ENCODE results near the gene SYT1. TPM values are rescaled to one million over a fixed set of nuclear protein-coding genes. Genes with fewer than 3 reads are reported as not detected.

The SYT1 gene
- polyA plus RNA-seq, 3 donors = 0.72 TPM; not detected in 2

DNA sequence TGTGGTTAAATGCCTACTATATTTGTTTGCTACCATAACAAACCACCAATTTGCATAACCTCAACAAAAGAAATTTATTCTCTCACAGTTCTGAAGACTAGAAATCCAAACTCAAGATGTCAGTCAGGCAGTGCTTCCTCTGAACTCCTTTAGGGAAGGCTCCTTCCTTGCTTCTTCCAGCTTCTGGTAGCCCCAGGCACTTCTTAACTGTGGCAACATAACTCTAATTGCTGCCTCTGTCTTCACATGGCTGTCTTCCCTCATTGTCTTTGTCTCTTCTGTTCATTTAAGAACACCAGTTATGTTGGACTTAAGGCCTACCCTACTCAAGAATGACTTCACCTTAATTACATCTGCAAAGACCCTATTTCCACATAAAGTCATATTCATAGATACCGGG is 206.9 kb downstream of the SYT1 start:
- no CpG with 5 or more reads among the region's 1 CpG for WGBS (ENCODE audit: insufficient coverage)
- Mint-ChIP-seq H3K4me1 (no peaks in the 10 kb centered on the region), H3K4me3 (no peak overlapping the region)

DNA sequence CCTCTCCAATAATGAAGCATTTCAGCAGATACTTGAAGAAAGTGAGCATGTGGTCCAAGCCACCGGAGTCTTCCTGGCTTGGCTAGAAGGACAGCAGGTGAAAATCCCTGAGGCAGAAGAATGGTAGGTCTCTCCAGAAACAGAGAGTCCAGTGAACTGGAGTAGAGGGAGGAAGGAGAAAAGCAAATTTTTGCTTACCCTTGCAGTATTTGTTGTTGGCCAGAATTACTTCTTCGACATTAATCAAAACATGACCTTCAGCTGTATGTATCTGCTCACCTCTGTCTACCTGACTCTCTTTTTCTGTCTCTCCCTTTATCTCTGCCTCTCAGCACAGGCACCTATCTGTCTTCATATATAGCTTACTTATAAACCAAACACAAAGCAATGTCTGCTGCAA is 208.9 kb downstream of the SYT1 start:
- Histone ChIP-seq H4K20me1 (ENCODE audit: insufficient read depth, low read length) (no peaks in the 10 kb centered on the region), H3K36me3 (replicated peaks in 1 of 2; ENCODE audit: control insufficient read depth in 1 of 2, insufficient read depth in 2 of 2, low read length in 2 of 2) (no peaks in the 10 kb centered on the region), H3K27me3 (ENCODE audit: control insufficient read depth in 2 of 2, insufficient read depth in 2 of 2, low read length in 2 of 2) (no peaks in the 10 kb centered on the region), H3K4me2 (replicated peaks; ENCODE audit: extremely low read depth, low read length, poor library complexity, severe bottlenecking) (no peak overlapping the region), H3K4me3 (replicated peaks in 1 of 3; ENCODE audit: low read depth in 2 of 3, low read length in 3 of 3) (no peak overlapping the region), H3K9ac (ENCODE audit: insufficient read depth, low read length, poor library complexity, severe bottlenecking) (no peak overlapping the region), H3K27ac (ENCODE audit: low read depth in 1 of 2, low read length in 2 of 2) (no peak overlapping the region), H3K9me3 (replicated peaks in 1 of 2; ENCODE audit: control insufficient read depth in 1 of 2, insufficient read depth in 1 of 2, low read length in 2 of 2) (no peaks in the 10 kb centered on the region), H3K4me1 (ENCODE audit: control insufficient read depth in 1 of 2, insufficient read depth in 2 of 2, low read length in 2 of 2) (no peaks in the 10 kb centered on the region), H2AFZ (ENCODE audit: insufficient read depth, low read depth, low read length, poor library complexity, severe bottlenecking) (no peak overlapping the region), H3K79me2 (ENCODE audit: insufficient read depth, low read length) (no peaks in the 10 kb centered on the region)
- Mint-ChIP-seq H3K9me3 (peaks cover 0 to 4% (median 0%) of the 10 kb centered on the region in 7 donors), H3K4me1 (no peaks in the 10 kb centered on the region), H3K36me3 (no peaks in the 10 kb centered on the region), H3K27ac (no peak overlapping the region), H3K27me3 (ENCODE audit: low read depth in 3 of 3) (peaks cover 0 to 5% (median 0%) of the 10 kb centered on the region in 3 donors), H3K4me3 (no peak overlapping the region)
- TF ChIP-seq, protein P1, sequence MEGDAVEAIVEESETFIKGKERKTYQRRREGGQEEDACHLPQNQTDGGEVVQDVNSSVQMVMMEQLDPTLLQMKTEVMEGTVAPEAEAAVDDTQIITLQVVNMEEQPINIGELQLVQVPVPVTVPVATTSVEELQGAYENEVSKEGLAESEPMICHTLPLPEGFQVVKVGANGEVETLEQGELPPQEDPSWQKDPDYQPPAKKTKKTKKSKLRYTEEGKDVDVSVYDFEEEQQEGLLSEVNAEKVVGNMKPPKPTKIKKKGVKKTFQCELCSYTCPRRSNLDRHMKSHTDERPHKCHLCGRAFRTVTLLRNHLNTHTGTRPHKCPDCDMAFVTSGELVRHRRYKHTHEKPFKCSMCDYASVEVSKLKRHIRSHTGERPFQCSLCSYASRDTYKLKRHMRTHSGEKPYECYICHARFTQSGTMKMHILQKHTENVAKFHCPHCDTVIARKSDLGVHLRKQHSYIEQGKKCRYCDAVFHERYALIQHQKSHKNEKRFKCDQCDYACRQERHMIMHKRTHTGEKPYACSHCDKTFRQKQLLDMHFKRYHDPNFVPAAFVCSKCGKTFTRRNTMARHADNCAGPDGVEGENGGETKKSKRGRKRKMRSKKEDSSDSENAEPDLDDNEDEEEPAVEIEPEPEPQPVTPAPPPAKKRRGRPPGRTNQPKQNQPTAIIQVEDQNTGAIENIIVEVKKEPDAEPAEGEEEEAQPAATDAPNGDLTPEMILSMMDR (IDR thresholded peaks at IDR 0.05) = no peak
- 94% methylated on average over 2 of the region's 2 CpGs for WGBS (ENCODE audit: insufficient coverage)
- intact Hi-C loops (cut with micrococcal nuclease) = no loop called here
- DNase-seq = no peak

More for the DNA sequence above, 206.9 kb downstream of the SYT1 start:
- H3K36me3 ChIP-seq (replicated peaks in 1 of 2; ENCODE audit: control insufficient read depth in 1 of 2, insufficient read depth in 2 of 2, low read length in 2 of 2) = no peaks in the 10 kb centered on the region
- DNase-seq = no peak
- TF ChIP-seq, protein P1 (IDR thresholded peaks at IDR 0.05) = no peak
- H3K4me3 ChIP-seq (replicated peaks in 1 of 3; ENCODE audit: low read depth in 2 of 3, low read length in 3 of 3) = no peak overlapping the region
- Mint-ChIP-seq H3K27ac (no peak overlapping the region), H3K36me3 (no peaks in the 10 kb centered on the region), H3K27me3 (ENCODE audit: low read depth in 3 of 3) (peaks cover 0 to 5% (median 0%) of the 10 kb centered on the region in 3 donors), H3K9me3 (peaks cover 0 to 4% (median 0%) of the 10 kb centered on the region in 7 donors)
- no peaks in the 10 kb centered on the region for H3K4me1 ChIP-seq (ENCODE audit: control insufficient read depth in 1 of 2, insufficient read depth in 2 of 2, low read length in 2 of 2)
- no peak overlapping the region for H2AFZ ChIP-seq (ENCODE audit: insufficient read depth, low read depth, low read length, poor library complexity, severe bottlenecking)
- no peak overlapping the region for H3K4me2 ChIP-seq (replicated peaks; ENCODE audit: extremely low read depth, low read length, poor library complexity, severe bottlenecking)
- H3K27ac ChIP-seq (ENCODE audit: low read depth in 1 of 2, low read length in 2 of 2) = no peak overlapping the region
- H3K27me3 ChIP-seq (ENCODE audit: control insufficient read depth in 2 of 2, insufficient read depth in 2 of 2, low read length in 2 of 2) = no peaks in the 10 kb centered on the region
- intact Hi-C loops (cut with micrococcal nuclease) = no loop called here
- H3K79me2 ChIP-seq (ENCODE audit: insufficient read depth, low read length) = no peaks in the 10 kb centered on the region
- H3K9me3 ChIP-seq (replicated peaks in 1 of 2; ENCODE audit: control insufficient read depth in 1 of 2, insufficient read depth in 1 of 2, low read length in 2 of 2) = no peaks in the 10 kb centered on the region
- no peak overlapping the region for H3K9ac ChIP-seq (ENCODE audit: insufficient read depth, low read length, poor library complexity, severe bottlenecking)
- no peaks in the 10 kb centered on the region for H4K20me1 ChIP-seq (ENCODE audit: insufficient read depth, low read length)

All from CD14-positive monocyte (primary cell).